ENCODE results near the gene DLG2.

- TF ChIP-seq CTCF (IDR thresholded peaks at IDR 0.05) (no peak), EP300 (IDR thresholded peaks at IDR 0.05) (no peak), POLR2AphosphoS5 (IDR thresholded peaks at IDR 0.05) (no peak), POLR2A (IDR thresholded peaks at IDR 0.05; ENCODE audit: low read depth) (no peak)
Measured at GRCh38 chr11:84218318-84218717, 1408.8 kb downstream of the DLG2 start.
